CD4-positive, alpha-beta memory T cell (primary cell): ENCODE results near the gene PGAM5. TPM values are rescaled to one million over a fixed set of nuclear protein-coding genes. Genes with fewer than 3 reads are reported as not detected.

Experiments
- CTCF ChIA-PET: fragments of 350-600 bp; sonication (Branson Sonifier 250); formaldehyde crosslinking; loops from one replicate; lab custom pipeline; 2021; ENCODE audit warnings: inconsistent platforms; ENCODE audit not compliant: partially characterized antibody; lab: Charles Lee
- POLR2A ChIA-PET: fragments of 350-600 bp; sonication (Branson Sonifier 250); formaldehyde crosslinking; loops from one replicate; lab custom pipeline; 2021; ENCODE audit not compliant: partially characterized antibody; lab: Charles Lee
- DNase-seq, 5 donors: peaks; one replicate each; pipeline versions ENCODE4 v3.0.0 to v3.0.0-alpha.2; 2020 to 2022; ENCODE audit warnings: mixed read lengths in 1 of 5
- H3K27ac ChIP-seq: one replicate; pipeline ENCODE4 v1.7.0; 2013; ENCODE audit warnings: low read depth, low read length
- H3K27me3 ChIP-seq: 2 replicates; pipeline ENCODE4 v1.7.0; 2013; ENCODE audit warnings: mild to moderate bottlenecking, low read length, moderate library complexity; ENCODE audit not compliant: insufficient read depth
- H3K36me3 ChIP-seq: 2 replicates; pipeline ENCODE4 v1.7.0; 2013; ENCODE audit warnings: mild to moderate bottlenecking, low read length, moderate library complexity; ENCODE audit not compliant: insufficient read depth
- H3K4me1 ChIP-seq: 2 replicates; pipeline ENCODE4 v1.7.0; 2013; ENCODE audit warnings: mild to moderate bottlenecking, low read length, moderate library complexity; ENCODE audit not compliant: insufficient read depth
- H3K4me3 ChIP-seq, 2 donors: one replicate each; pipeline ENCODE4 v1.7.0; 2013; ENCODE audit warnings: low read length in 2 of 2, mild to moderate bottlenecking in 1 of 2
- H3K9me3 ChIP-seq, 2 donors: one replicate each; pipeline ENCODE4 v1.7.0; 2013; ENCODE audit warnings: low read length in 2 of 2, control low read depth in 1 of 2; ENCODE audit not compliant: control insufficient read depth in 1 of 2
- H3K27ac Mint-ChIP-seq, 7 donors: one replicate each; pipeline ENCODE4 v1.8.0; 2020 to 2021; ENCODE audit warnings: mixed read lengths in 7 of 7, mild to moderate bottlenecking in 6 of 7, inconsistent platforms in 3 of 7, moderate library complexity in 3 of 7
- H3K27me3 Mint-ChIP-seq, 2 donors: one replicate each; pipeline ENCODE4 v1.8.0; 2020 to 2021; ENCODE audit warnings: mixed read lengths in 2 of 2
- H3K36me3 Mint-ChIP-seq, 2 donors: one replicate each; pipeline ENCODE4 v1.8.0; 2020 to 2021; ENCODE audit warnings: mixed read lengths in 2 of 2, inconsistent platforms in 1 of 2, mild to moderate bottlenecking in 1 of 2
- H3K4me1 Mint-ChIP-seq, 4 donors: one replicate each; pipeline ENCODE4 v1.8.0; 2020 to 2021; ENCODE audit warnings: mixed read lengths in 4 of 4, mild to moderate bottlenecking in 1 of 4
- H3K4me3 Mint-ChIP-seq, 8 donors: one replicate each; pipeline ENCODE4 v1.8.0; 2020 to 2021; ENCODE audit warnings: mixed read lengths in 8 of 8, mild to moderate bottlenecking in 7 of 8, moderate library complexity in 6 of 8, inconsistent platforms in 3 of 8
- H3K9me3 Mint-ChIP-seq, 8 donors: one replicate each; pipeline ENCODE4 v1.8.0; 2020 to 2021; ENCODE audit warnings: mixed read lengths in 8 of 8, mild to moderate bottlenecking in 5 of 8, inconsistent platforms in 3 of 8, moderate library complexity in 1 of 8
- intact Hi-C: fragments of 100-400 bp; cut with micrococcal nuclease; formaldehyde crosslinking; loops from one replicate; pipeline ENCODE4 v1.15.1; 2023
- polyA plus RNA-seq, 2 donors: library from polyadenylated mRNA; unstranded; fragments of 300-500 nt; fragmentation: Illumina TruSeq; gene quantifications; one replicate each; pipeline ENCODE4 v1.2.3, GENCODE V29; 2021
- total RNA-seq, 2 experiments: library from RNA; stranded (reverse); gene quantifications; one replicate each; pipeline ENCODE4 v1.2.3, GENCODE V29; 2021

PGAM5 gene
- total RNA-seq = 10 to 100 TPM; 23.8 to 28.1 TPM
- 10 to 100 TPM in 1 of 2 donors, 1 to 10 TPM in 1; 7.2 to 29.7 TPM for polyA plus RNA-seq

- no peaks in the 10 kb centered on the region for H3K27me3 ChIP-seq
- no peaks in the 10 kb centered on the region for H3K27me3 Mint-ChIP-seq
- ChIA-PET POLR2A (interaction anchor here (0.8 to 2.5 kb wide), 11 partner anchors 10 to 276 kb away, joined by 3 to 9 read pairs (median 3); partner anchors contain the start of genes CHFR, GOLGA3 and ZNF26), CTCF (interaction anchor here (1.2 kb wide), 1 partner anchor 57 kb away, joined by 3 read pairs; no protein-coding TSS in a partner anchor)
- peak within 1 kb of the TSS; percentile 92 to 95 (median 94) for H3K27ac Mint-ChIP-seq
- peaks cover 0 to 11% of the 10 kb centered on the region in 2 donors for H3K9me3 ChIP-seq
- peak within 1 kb of the TSS; percentile 48 to 70 for H3K4me3 ChIP-seq
- intact Hi-C loops = loop anchor here (1.0 to 5.0 kb wide), 5 partner anchors 23 to 198 kb away; partner anchors contain the start of genes CHFR, GOLGA3, POLE and PXMP2
- peaks cover 10% of the 10 kb centered on the region for H3K36me3 ChIP-seq
- H3K4me1 Mint-ChIP-seq = peaks cover 8 to 33% (median 19%) of the 10 kb centered on the region in 4 donors
- peaks cover 28% of the 10 kb centered on the region for H3K4me1 ChIP-seq
- H3K4me3 Mint-ChIP-seq = peak within 1 kb of the TSS; percentile 88 to 90 (median 90)
- H3K9me3 Mint-ChIP-seq = peaks cover 0 to 21% (median 14%) of the 10 kb centered on the region in 8 donors
- peaks cover 11 to 22% of the 10 kb centered on the region in 2 donors for H3K36me3 Mint-ChIP-seq
- DNase-seq = peak; percentile 95 to 97 (median 96)
- H3K27ac ChIP-seq = peak within 1 kb of the TSS; percentile 91
Observed at GRCh38 chr12:132710405-132711079, at the start of gene PGAM5. PGAM5 (plus strand) TSS chr12:132710842; CDS start chr12:132710877, 35 bp downstream.

- peaks cover 0 to 5% (median 3%) of the 10 kb centered on the region in 4 donors for H3K4me1 Mint-ChIP-seq
- Histone ChIP-seq H3K27me3 (no peaks in the 10 kb centered on the region), H3K4me1 (no peaks in the 10 kb centered on the region), H3K9me3 (no peaks in the 10 kb centered on the region), H3K27ac (no peak overlapping the region), H3K4me3 (no peak overlapping the region), H3K36me3 (peaks cover 58% of the 10 kb centered on the region)
- H3K27ac Mint-ChIP-seq = no peak overlapping the region
- no peaks in the 10 kb centered on the region for H3K27me3 Mint-ChIP-seq
- H3K9me3 Mint-ChIP-seq = no peaks in the 10 kb centered on the region
- H3K4me3 Mint-ChIP-seq = no peak overlapping the region
- POLR2A ChIA-PET = no interaction called here
- DNase-seq = no peak
- H3K36me3 Mint-ChIP-seq = peaks cover 61 to 85% of the 10 kb centered on the region in 2 donors
- intact Hi-C loops = no loop called here
- CTCF ChIA-PET = no interaction called here
Observed at GRCh38 chr12:132660996-132661395, 49.6 kb upstream of the PGAM5 start.

GRCh38 chr12:132661972-132662371 lies 48.7 kb upstream of the PGAM5 start:
- Histone ChIP-seq H3K36me3 (peaks cover 62% of the 10 kb centered on the region), H3K4me1 (no peaks in the 10 kb centered on the region), H3K4me3 (no peak overlapping the region), H3K9me3 (no peaks in the 10 kb centered on the region), H3K27me3 (no peaks in the 10 kb centered on the region), H3K27ac (no peak overlapping the region)
- CTCF ChIA-PET = no interaction called here
- peaks cover 0 to 5% (median 3%) of the 10 kb centered on the region in 4 donors for H3K4me1 Mint-ChIP-seq
- H3K27ac Mint-ChIP-seq = peak overlapping the region in 1 of 7 donors; percentile 36
- H3K9me3 Mint-ChIP-seq = no peaks in the 10 kb centered on the region
- POLR2A ChIA-PET = no interaction called here
- H3K36me3 Mint-ChIP-seq = peaks cover 63 to 89% of the 10 kb centered on the region in 2 donors
- no peak overlapping the region for H3K4me3 Mint-ChIP-seq
- intact Hi-C loops = no loop called here
- H3K27me3 Mint-ChIP-seq = no peaks in the 10 kb centered on the region
- no peak for DNase-seq

GRCh38 chr12:132662901-132663755 lies 47.5 kb upstream of the PGAM5 start:
- intact Hi-C loops = no loop called here
- H3K4me3 Mint-ChIP-seq = peak overlapping the region in 1 of 8 donors; percentile 5
- Histone ChIP-seq H3K4me1 (no peaks in the 10 kb centered on the region), H3K27ac (no peak overlapping the region), H3K27me3 (no peaks in the 10 kb centered on the region), H3K36me3 (peaks cover 57% of the 10 kb centered on the region), H3K4me3 (no peak overlapping the region), H3K9me3 (no peaks in the 10 kb centered on the region)
- H3K27me3 Mint-ChIP-seq = no peaks in the 10 kb centered on the region
- H3K9me3 Mint-ChIP-seq = no peaks in the 10 kb centered on the region
- CTCF ChIA-PET = no interaction called here
- POLR2A ChIA-PET = no interaction called here
- H3K27ac Mint-ChIP-seq = peak overlapping the region in 3 of 7 donors; percentile 13 to 80 (median 43)
- DNase-seq = no peak
- peaks cover 0 to 5% (median 3%) of the 10 kb centered on the region in 4 donors for H3K4me1 Mint-ChIP-seq
- H3K36me3 Mint-ChIP-seq = peaks cover 63 to 85% of the 10 kb centered on the region in 2 donors

- ChIA-PET POLR2A (interaction anchor here (0.7 kb wide), 1 partner anchor 59 kb away, joined by 3 read pairs; no protein-coding TSS in a partner anchor), CTCF (no interaction called here)
- H3K36me3 Mint-ChIP-seq = peaks cover 68 to 86% of the 10 kb centered on the region in 2 donors
- Histone ChIP-seq H3K27ac (no peak overlapping the region), H3K4me1 (no peaks in the 10 kb centered on the region), H3K36me3 (peaks cover 50% of the 10 kb centered on the region), H3K9me3 (no peaks in the 10 kb centered on the region), H3K27me3 (no peaks in the 10 kb centered on the region), H3K4me3 (no peak overlapping the region)
- no peaks in the 10 kb centered on the region for H3K27me3 Mint-ChIP-seq
- peaks cover 0 to 5% (median 3%) of the 10 kb centered on the region in 4 donors for H3K4me1 Mint-ChIP-seq
- H3K9me3 Mint-ChIP-seq = no peaks in the 10 kb centered on the region
- no peak for DNase-seq
- no peak overlapping the region for H3K4me3 Mint-ChIP-seq
- peak overlapping the region in 2 of 7 donors; percentile 42 to 68 for H3K27ac Mint-ChIP-seq
- intact Hi-C loops = no loop called here
Observed at GRCh38 chr12:132664206-132665148, 46.2 kb upstream of the PGAM5 start.

- Histone ChIP-seq H3K9me3 (no peaks in the 10 kb centered on the region), H3K27me3 (no peaks in the 10 kb centered on the region), H3K4me1 (no peaks in the 10 kb centered on the region), H3K27ac (no peak overlapping the region), H3K36me3 (peaks cover 47% of the 10 kb centered on the region), H3K4me3 (no peak overlapping the region)
- no peaks in the 10 kb centered on the region for H3K9me3 Mint-ChIP-seq
- DNase-seq = no peak
- POLR2A ChIA-PET = no interaction called here
- no peaks in the 10 kb centered on the region for H3K27me3 Mint-ChIP-seq
- H3K27ac Mint-ChIP-seq = peak overlapping the region in 2 of 7 donors; percentile 42 to 53
- H3K36me3 Mint-ChIP-seq = peaks cover 66 to 85% of the 10 kb centered on the region in 2 donors
- H3K4me3 Mint-ChIP-seq = no peak overlapping the region
- CTCF ChIA-PET = interaction anchor here (1.2 kb wide), 1 partner anchor 9 kb away, joined by 3 read pairs; no protein-coding TSS in a partner anchor
- peaks cover 0 to 5% (median 3%) of the 10 kb centered on the region in 4 donors for H3K4me1 Mint-ChIP-seq
- intact Hi-C loops = no loop called here
Observed at GRCh38 chr12:132665149-132665491, 45.5 kb upstream of the PGAM5 start.
